B cell (primary cell): ENCODE measurements around the gene PREX1. TPM values are rescaled to one million over a fixed set of nuclear protein-coding genes. Genes with fewer than 3 reads are reported as not detected.

Experiments used
- ATAC-seq: fragments of 200-7000 bp; cut with Tn5 transposase; one replicate; pipeline ENCODE4 v1.10.0; 2021; ENCODE audit warnings: low read depth, mild to moderate bottlenecking, moderate number of reproducible peaks, moderate library complexity
- CTCF ChIA-PET: fragments of 350-600 bp; sonication (Branson Sonifier 250); formaldehyde crosslinking; loops from one replicate; lab custom pipeline; 2021; ENCODE audit warnings: antibody characterized with exemption, inconsistent platforms; lab: Charles Lee
- POLR2A ChIA-PET: fragments of 350-600 bp; sonication (Branson Sonifier 250); formaldehyde crosslinking; loops from one replicate; lab custom pipeline; 2021; ENCODE audit warnings: antibody characterized with exemption; lab: Charles Lee
- DNase-seq: peaks from one replicate; pipeline ENCODE4 v3.0.0; 2013
- H2AFZ ChIP-seq: 2 replicates; pipeline ENCODE4 v1.6.1; 2012; ENCODE audit warnings: mild to moderate bottlenecking, low read depth, low read length; ENCODE audit not compliant: insufficient read depth, poor library complexity, severe bottlenecking
- H3K27ac ChIP-seq, 2 donors: 1 replicate in 1 of 2; 2 replicates in 1 of 2; pipeline ENCODE4 v1.5.1; 2012 to 2013; ENCODE audit warnings: low read length in 2 of 2, mild to moderate bottlenecking in 2 of 2, moderate library complexity in 1 of 2
- H3K27me3 ChIP-seq, 4 experiments: fragments of 200-600 bp in 1 of 4; sonication (generic) in 1 of 4; replicated peaks in 1 of 4; 1 replicate in 2 of 4; 2 replicates in 2 of 4; pipeline versions ENCODE4 v1.6.1 to v1.7.0; 2013 to 2016; ENCODE audit warnings: low read length in 3 of 4, mild to moderate bottlenecking in 2 of 4, mixed read lengths in 1 of 4, moderate library complexity in 1 of 4; ENCODE audit not compliant: insufficient read depth in 4 of 4, control insufficient read depth in 3 of 4; ENCODE audit errors: control extremely low read depth in 1 of 4
- H3K36me3 ChIP-seq, 2 experiments: replicated peaks in 1 of 2; 1 replicate in 1 of 2; 2 replicates in 1 of 2; pipeline versions ENCODE4 v1.6.1 to v1.7.1; 2013; ENCODE audit warnings: low read length in 1 of 2; ENCODE audit not compliant: insufficient read depth in 2 of 2, control insufficient read depth in 1 of 2; ENCODE audit errors: control extremely low read depth in 1 of 2, extremely low read depth in 1 of 2
- H3K4me1 ChIP-seq, 2 donors: fragments of 200-600 bp in 1 of 2; sonication (generic) in 1 of 2; 1 replicate in 1 of 2; 2 replicates in 1 of 2; pipeline versions ENCODE4 v1.5.1 to v1.6.1; 2013 to 2017; ENCODE audit warnings: low read length in 2 of 2; ENCODE audit not compliant: control insufficient read depth in 2 of 2, insufficient read depth in 2 of 2
- H3K4me2 ChIP-seq: replicated peaks from 2 replicates; pipeline ENCODE3; 2012; ENCODE audit warnings: mild to moderate bottlenecking, low read depth, low read length; ENCODE audit not compliant: poor library complexity, severe bottlenecking
- H3K4me3 ChIP-seq, 5 experiments: fragments of 200-600 bp in 1 of 5; sonication (generic) in 1 of 5; 1 replicate in 3 of 5; 2 replicates in 2 of 5; pipeline versions ENCODE4 v1.5.1 to v1.7.0; 2011 to 2016; ENCODE audit warnings: low read length in 4 of 5, mild to moderate bottlenecking in 4 of 5, low read depth in 2 of 5, control low read depth in 1 of 5, moderate library complexity in 1 of 5; ENCODE audit not compliant: insufficient read depth in 1 of 5; ENCODE audit errors: control extremely low read depth in 1 of 5, extremely low read depth in 1 of 5
- H3K79me2 ChIP-seq: fragments of 200-600 bp; sonication (generic); one replicate; pipeline ENCODE4 v1.6.0; 2016; ENCODE audit warnings: low read length; ENCODE audit not compliant: control insufficient read depth, insufficient read depth
- H3K9ac ChIP-seq: fragments of 200-600 bp; sonication (generic); 2 replicates; pipeline ENCODE4 v1.6.1; 2017; ENCODE audit warnings: mild to moderate bottlenecking, low read length, moderate library complexity
- H3K9me3 ChIP-seq, 3 donors: one replicate each; pipeline versions ENCODE4 v1.6.1 to v1.7.1; 2013; ENCODE audit warnings: low read length in 2 of 3; ENCODE audit not compliant: control insufficient read depth in 2 of 3, insufficient read depth in 1 of 3; ENCODE audit errors: control extremely low read depth in 1 of 3
- H4K20me1 ChIP-seq: 2 replicates; pipeline ENCODE4 v1.6.0; 2012; ENCODE audit warnings: mild to moderate bottlenecking, low read length; ENCODE audit not compliant: insufficient read depth, control insufficient read depth, poor library complexity, severe bottlenecking
- H3K27ac Mint-ChIP-seq: one replicate; pipeline ENCODE4 v1.8.0; 2021; ENCODE audit warnings: mixed read lengths
- H3K27me3 Mint-ChIP-seq: one replicate; pipeline ENCODE4 v1.8.0; 2021; ENCODE audit warnings: mixed read lengths
- H3K4me1 Mint-ChIP-seq: one replicate; pipeline ENCODE4 v1.8.0; 2021; ENCODE audit warnings: mixed read lengths
- H3K4me3 Mint-ChIP-seq: one replicate; pipeline ENCODE4 v1.8.0; 2021; ENCODE audit warnings: mixed read lengths
- H3K9me3 Mint-ChIP-seq: one replicate; pipeline ENCODE4 v1.8.0; 2022; ENCODE audit warnings: mixed read lengths; ENCODE audit not compliant: insufficient read depth
- EZH2 ChIP-seq: IDR thresholded peaks from 2 replicates; pipeline ENCODE4 v1.6.1; 2012; ENCODE audit warnings: borderline replicate concordance, low read depth, mild to moderate bottlenecking, moderate library complexity, low read length; ENCODE audit not compliant: insufficient read depth, poor library complexity, severe bottlenecking
- WGBS: methylation state at CpG from one replicate; pipeline ENCODE4 v1.1.5; 2013; ENCODE audit warnings: missing lambda C conversion rate; ENCODE audit not compliant: insufficient coverage; 5-methylcytosine and 5-hydroxymethylcytosine counted together
- intact Hi-C: fragments of 100-400 bp; cut with micrococcal nuclease; formaldehyde crosslinking; loops from one replicate; pipeline ENCODE4 v1.10.0; 2022
- polyA plus RNA-seq: library from polyadenylated mRNA; depleted of rRNA; stranded (reverse); fragments of >200 nt; gene quantifications from 2 replicates; pipeline ENCODE4 v1.2.3, GENCODE V29; 2012
- total RNA-seq, 2 donors: library from RNA; stranded (reverse); fragments of 120-200 nt in 1 of 2; gene quantifications; 1 replicate in 1 of 2; 2 replicates in 1 of 2; pipeline versions ENCODE4 v1.2.3 to v1.2.4, GENCODE V29; 2013 to 2022
- TF ChIP-seq, protein P1 (sequence below): fragments of 200-600 bp; IDR thresholded peaks from one replicate; pipeline ENCODE4 v1.8.0; 2022; ENCODE audit warnings: antibody characterized with exemption, mild to moderate bottlenecking

The PREX1 gene
- total and polyA plus RNA-seq, 2 donors (not counting 1 experiment from before 2014, with no cell fraction given), result 79.1 to 99.4 TPM

DNA sequence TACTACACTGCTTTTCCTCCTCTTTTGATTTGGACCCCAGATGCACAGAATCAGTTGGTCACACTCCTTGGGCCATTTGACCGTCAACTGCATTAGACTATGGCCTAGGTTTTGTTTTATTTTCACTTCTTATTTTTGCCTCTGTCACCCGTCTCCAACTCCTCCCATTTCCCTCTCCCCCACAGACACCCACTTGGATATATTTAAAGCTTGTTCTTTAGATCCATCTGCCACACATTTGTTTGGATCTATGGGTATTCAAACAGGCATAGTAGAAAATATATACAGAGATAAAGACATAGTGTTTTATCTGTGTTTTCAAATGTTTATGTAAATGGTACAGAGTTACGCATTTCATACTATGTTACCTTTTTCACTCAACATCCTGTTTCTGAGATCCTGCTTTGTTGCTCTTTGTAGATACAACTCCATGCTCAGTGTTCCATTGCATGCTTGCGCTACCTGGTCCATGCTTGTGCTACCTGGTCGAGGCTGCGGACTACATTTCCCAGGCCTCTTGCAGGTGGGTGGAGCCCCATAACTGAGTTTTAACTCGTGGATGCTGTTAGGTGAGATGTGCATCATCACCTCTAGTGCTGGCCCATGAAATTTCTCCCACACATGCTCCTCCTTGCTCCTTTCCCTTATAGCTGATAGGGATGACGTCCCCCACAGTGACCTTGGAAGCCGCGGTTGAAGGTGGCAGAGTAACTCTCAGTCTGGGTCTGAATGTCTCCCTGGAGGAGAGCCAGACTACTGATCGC, 11.5 kb upstream of the PREX1 start:
- H3K27ac Mint-ChIP-seq, result peak overlapping the region; percentile 83
- ChIA-PET POLR2A (interaction anchor here (0.7 kb wide), 1 partner anchor 54 kb away, joined by 3 read pairs; no protein-coding TSS in a partner anchor), CTCF (no interaction called here)
- H3K27me3 Mint-ChIP-seq, result no peaks in the 10 kb centered on the region
- no peaks in the 10 kb centered on the region for H3K9me3 ChIP-seq
- H3K27ac ChIP-seq, result peak overlapping the region; percentile 27 to 74
- no peaks in the 10 kb centered on the region for H4K20me1 ChIP-seq
- no peaks in the 10 kb centered on the region for H3K79me2 ChIP-seq
- H3K4me3 Mint-ChIP-seq, result peak overlapping the region; percentile 60
- peak overlapping the region; percentile 50 for H2AFZ ChIP-seq
- no peaks in the 10 kb centered on the region for H3K9me3 Mint-ChIP-seq
- H3K4me2 ChIP-seq, result peak overlapping the region; percentile 74
- ATAC-seq, result peak; percentile 71
- H3K4me1 ChIP-seq, result peaks cover 23 to 27% of the 10 kb centered on the region in 2 donors
- intact Hi-C loops, result no loop called here
- H3K27me3 ChIP-seq, result no peaks in the 10 kb centered on the region
- 62% methylated on average over 5 of the region's 11 CpGs for WGBS
- peaks cover 36% of the 10 kb centered on the region for H3K4me1 Mint-ChIP-seq
- H3K9ac ChIP-seq, result peak overlapping the region; percentile 37
- H3K36me3 ChIP-seq, result no peaks in the 10 kb centered on the region
- DNase-seq, result peak; percentile 53
- TF ChIP-seq, protein P1, sequence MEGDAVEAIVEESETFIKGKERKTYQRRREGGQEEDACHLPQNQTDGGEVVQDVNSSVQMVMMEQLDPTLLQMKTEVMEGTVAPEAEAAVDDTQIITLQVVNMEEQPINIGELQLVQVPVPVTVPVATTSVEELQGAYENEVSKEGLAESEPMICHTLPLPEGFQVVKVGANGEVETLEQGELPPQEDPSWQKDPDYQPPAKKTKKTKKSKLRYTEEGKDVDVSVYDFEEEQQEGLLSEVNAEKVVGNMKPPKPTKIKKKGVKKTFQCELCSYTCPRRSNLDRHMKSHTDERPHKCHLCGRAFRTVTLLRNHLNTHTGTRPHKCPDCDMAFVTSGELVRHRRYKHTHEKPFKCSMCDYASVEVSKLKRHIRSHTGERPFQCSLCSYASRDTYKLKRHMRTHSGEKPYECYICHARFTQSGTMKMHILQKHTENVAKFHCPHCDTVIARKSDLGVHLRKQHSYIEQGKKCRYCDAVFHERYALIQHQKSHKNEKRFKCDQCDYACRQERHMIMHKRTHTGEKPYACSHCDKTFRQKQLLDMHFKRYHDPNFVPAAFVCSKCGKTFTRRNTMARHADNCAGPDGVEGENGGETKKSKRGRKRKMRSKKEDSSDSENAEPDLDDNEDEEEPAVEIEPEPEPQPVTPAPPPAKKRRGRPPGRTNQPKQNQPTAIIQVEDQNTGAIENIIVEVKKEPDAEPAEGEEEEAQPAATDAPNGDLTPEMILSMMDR, result no peak
- no peak for TF ChIP-seq EZH2
- H3K4me3 ChIP-seq, result peak overlapping the region in 2 of 5 experiments; percentile 17 to 40

DNA sequence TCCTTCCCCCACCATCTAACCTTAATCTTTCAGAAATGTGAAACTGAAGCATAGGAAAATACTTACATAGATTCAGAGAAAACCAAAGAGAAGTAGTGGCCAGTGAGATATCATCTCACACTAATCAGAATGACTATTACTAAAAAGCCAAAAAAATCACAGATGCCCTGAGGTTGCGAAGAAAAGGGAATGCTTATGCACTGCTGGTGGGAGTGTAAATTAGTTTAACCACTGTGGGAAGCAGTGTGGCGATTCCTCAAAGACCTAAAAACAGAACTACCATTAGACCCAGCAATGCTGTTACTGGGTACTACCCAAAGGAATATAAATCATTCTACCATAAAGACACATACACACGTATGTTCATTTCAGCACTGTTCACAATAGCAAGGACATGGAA, 9.2 kb upstream of the PREX1 start:
- Mint-ChIP-seq H3K9me3 (no peaks in the 10 kb centered on the region), H3K27me3 (no peaks in the 10 kb centered on the region), H3K27ac (peak overlapping the region; percentile 43), H3K4me3 (no peak overlapping the region), H3K4me1 (peaks cover 37% of the 10 kb centered on the region)
- CTCF ChIA-PET, result no interaction called here
- Histone ChIP-seq H3K9ac (no peak overlapping the region), H3K9me3 (no peaks in the 10 kb centered on the region), H3K79me2 (no peaks in the 10 kb centered on the region), H3K27me3 (no peaks in the 10 kb centered on the region), H3K4me3 (no peak overlapping the region), H3K4me2 (no peak overlapping the region), H2AFZ (no peak overlapping the region), H4K20me1 (no peaks in the 10 kb centered on the region), H3K27ac (no peak overlapping the region), H3K4me1 (peaks cover 26 to 34% of the 10 kb centered on the region in 2 donors), H3K36me3 (no peaks in the 10 kb centered on the region)
- no peak for TF ChIP-seq EZH2
- DNase-seq (no peak), ATAC-seq (no peak)
- POLR2A ChIA-PET, result interaction anchor here (0.7 kb wide), 1 partner anchor 27 kb away, joined by 3 read pairs; no protein-coding TSS in a partner anchor
- WGBS, result 76% methylated on average over 2 of the region's 3 CpGs
- intact Hi-C loops, result no loop called here
